Skin of body (tissue), 2 donors: ENCODE results near the gene SSU72. TPM values are rescaled to one million over a fixed set of nuclear protein-coding genes. Genes with fewer than 3 reads are reported as not detected.

Experiments
- DNase-seq: peaks from one replicate; lab custom pipeline; 2025; lab: John Stamatoyannopoulos, UW
- total RNA-seq: library from RNA; depleted of rRNA; stranded (reverse); fragments of >200 nt; gene quantifications from one replicate; pipeline ENCODE4 v1.2.3, GENCODE V29; 2014

Gene SSU72
- total RNA-seq, 1 donor from 2014 or later: 33.9 TPM

GRCh38 chr1:1612104-1612400 lies 37.4 kb upstream of the SSU72 start:
- no peak for DNase-seq

GRCh38 chr1:1610796-1611195 lies 36.1 kb upstream of the SSU72 start:
- no peak for DNase-seq

GRCh38 chr1:1609822-1610485 lies 35.3 kb upstream of the SSU72 start:
- DNase-seq: no peak

DNA sequence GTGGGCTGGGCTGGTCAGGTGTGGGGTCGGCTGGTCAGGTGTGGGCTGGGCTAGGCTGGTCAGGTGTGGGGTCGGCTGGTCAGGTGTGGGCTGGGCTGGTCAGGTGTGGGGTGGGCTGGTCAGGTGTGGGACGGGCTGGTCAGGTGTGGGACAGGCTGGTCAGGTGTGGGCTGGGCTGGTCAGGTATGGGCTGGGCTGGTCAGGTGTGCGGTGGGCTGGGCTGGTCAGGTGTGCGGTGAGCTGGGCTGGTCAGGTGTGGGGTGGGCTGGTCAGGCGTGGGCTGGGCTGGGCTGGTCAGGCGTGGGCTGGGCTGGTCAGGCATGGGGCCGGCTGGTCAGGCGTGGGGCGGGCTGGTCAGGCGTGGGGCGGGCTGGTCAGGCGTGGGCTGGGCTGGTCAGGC lies 31.6 kb upstream of the SSU72 start:
- DNase-seq: no peak

DNA sequence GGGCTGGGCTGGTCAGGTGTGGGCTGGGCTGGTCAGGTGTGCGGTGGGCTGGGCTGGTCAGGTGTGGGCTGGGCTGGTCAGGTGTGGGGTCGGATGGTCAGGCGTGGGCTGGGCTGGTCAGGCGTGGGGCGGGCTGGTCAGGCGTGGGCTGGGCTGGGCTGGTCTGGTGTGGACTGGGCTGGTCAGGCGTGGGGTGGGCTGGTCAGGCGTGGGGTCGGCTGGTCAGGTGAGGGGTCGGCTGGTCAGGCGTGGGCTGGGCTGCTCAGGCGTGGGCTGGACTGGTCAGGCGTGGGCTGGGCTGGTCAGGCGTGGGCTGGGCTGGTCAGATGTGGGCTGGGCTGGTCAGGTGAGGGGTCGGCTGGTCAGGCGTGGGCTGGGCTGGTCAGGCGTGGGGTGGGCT lies 31.1 kb upstream of the SSU72 start:
- no peak for DNase-seq

DNA sequence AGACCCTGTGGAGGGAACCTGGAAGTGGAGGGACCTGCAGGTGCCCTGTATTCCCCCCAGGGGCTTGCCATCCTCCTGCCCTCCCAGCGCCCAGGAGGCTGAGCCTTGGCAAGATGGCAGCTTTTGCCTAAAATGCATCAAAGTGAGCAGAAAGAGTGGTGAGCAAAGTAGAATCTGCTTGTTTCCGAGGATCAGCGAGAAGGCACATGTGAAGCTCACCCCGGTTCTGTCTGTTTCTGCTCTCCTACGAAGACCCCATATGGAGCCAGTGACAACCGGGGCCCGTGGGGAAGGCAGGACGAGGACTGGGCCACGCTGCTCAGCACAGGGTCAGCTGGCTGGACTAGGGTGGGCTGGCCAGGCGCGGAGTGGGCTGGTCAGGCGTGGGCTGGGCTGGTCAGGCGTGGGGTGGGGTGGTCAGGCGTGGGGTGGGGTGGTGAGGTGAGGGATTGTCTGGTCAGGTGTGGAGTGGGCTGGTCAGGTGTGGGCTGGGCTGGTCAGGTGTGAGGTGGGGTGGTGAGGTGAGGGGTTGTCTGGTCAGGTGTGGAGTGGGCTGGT lies 30.4 kb upstream of the SSU72 start:
- no peak for DNase-seq

GRCh38 chr1:1604374-1605033 lies 29.8 kb upstream of the SSU72 start:
- DNase-seq: no peak

GRCh38 chr1:1603671-1604373 lies 29.2 kb upstream of the SSU72 start:
- DNase-seq: no peak

DNA sequence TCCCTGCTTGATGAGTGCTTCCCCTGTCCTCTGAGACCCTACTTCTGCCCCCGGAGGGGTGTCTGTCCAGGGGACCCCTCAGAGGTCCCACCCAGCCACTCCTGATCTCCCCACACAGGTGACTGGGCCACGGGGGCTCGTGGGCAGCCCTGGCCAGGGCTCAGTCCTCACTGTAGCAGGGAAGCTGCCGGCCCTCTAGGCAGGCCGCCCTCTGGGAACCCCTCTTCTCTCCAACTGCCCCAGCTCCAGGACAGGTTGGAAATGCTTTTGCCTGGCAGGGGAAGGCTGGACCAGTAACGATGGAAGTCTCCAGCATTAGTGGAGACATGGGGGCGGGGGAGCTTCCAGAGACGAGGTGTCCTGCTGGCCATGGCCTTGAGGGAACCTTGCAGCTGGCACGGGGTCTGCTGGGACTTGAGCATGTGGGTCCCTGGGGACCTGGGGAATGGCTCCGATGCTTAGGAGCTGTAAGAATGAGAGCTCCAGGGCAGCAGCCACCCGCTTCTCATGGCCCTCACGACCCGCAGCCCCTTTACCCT lies 28.4 kb upstream of the SSU72 start:
- DNase-seq: no peak

- DNase-seq: no peak
Observed at GRCh38 chr1:1602304-1602967, 27.8 kb upstream of the SSU72 start.

GRCh38 chr1:1601564-1602303 lies 27.1 kb upstream of the SSU72 start:
- no peak for DNase-seq

DNA sequence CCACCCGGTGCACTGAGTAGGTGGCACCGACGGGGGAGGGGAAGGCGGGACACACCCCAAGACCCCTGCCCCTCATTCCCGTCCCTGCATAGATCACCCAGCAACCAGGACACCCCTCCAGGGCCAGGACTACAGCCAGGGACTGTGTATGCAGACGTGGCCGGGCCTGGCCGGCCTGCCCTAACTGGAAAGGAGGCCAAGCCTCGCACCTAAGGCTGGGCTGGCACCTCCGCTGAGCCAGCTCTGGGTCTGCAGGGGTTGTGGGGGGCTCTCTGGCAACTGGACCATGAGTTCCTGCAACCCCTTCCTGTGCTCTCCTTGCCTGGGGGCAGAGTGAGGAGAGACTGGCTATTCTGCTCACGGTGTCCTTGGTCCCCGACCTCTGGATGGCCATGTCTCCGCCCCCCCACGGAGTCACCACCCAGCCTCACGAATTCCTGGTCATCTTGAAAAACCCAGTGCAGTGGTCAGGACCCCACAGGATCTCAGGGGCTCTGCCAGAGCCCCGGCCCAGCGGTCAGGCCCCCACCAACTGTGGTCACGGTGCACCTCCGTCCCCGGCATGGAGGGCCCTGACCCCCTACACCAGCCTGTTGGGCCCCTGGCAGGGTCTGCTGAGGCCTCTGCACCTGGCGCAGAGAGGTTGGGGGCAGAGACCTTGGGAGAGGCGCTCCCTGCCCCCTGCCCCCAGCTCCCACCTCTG lies 26.3 kb upstream of the SSU72 start:
- no peak for DNase-seq

GRCh38 chr1:1599935-1600860 lies 25.5 kb upstream of the SSU72 start, which contains the start of gene FNDC10:
Gene FNDC10, minus strand, starts transcription at chr1:1600135. Its CDS starts 120 bp downstream, at chr1:1600015.
- DNase-seq: no peak

- DNase-seq: no peak
Observed at GRCh38 chr1:1599030-1599934, 24.6 kb upstream of the SSU72 start.

GRCh38 chr1:1598720-1599029 lies 24.0 kb upstream of the SSU72 start:
- DNase-seq: no peak

DNA sequence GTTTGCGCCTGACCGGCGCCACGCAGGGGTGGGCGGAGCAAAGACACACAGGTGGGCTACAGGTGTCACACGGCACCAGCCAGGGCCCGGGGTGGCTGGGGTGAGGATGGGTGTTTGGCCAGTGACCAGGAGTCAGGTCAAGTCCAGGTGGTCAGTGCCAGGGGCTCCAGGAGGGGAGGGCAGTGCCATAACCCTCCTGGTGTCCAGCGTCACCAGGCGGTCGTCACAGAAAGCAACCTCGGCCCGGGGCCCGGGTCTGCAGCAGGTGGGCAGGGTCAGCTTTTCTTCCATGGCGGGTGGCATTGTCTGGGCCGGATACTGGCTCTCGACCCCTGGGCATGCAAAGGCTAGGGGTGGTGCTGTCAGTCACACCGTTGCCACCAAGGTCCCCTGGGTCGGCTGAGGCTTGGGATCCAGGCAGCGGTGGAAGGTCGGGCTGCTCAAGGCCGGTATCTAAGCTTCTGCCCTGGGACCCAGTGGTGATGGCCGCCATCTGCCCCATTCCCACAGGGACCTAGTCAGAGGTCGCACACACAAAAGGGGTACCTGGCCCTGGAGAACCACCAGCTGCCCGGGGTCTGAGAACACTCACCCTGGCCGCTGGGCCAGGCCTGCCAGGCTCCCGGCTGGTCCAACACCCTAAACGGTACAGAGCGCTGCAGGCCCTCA lies 23.5 kb upstream of the SSU72 start:
- no peak for DNase-seq

DNA sequence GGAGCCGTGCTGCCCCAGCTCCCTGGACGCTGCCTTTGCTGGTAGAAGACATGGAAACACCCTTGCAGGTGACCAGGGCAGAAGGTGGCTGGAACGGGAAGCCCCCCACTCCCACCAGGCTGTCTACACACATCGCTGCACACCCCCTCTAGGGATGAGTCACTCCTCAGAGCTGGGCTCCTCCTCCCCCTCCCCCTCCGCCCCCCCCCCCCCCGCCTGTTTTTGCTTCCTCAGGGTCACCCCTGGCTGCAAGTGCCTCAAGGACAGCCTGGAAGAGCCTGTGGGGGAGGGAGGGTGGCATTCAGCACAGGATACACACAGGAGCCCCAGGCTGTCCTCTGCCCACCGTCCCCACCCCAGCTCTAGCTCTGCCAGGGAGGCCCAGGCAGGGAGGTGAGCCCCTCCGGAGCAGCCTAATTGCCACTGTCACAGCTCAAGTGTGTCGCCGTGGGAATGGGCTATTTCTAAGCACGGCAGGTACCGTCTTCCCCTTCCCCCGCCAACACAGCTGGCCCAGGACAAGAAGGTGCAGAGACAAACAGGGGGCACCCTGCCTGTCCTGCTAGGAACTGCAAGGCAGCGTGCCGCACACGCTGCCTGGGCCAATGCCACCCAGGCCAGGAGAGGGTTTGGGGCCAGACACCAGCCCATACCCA lies 22.7 kb upstream of the SSU72 start:
- DNase-seq: no peak
